A204.1 (cell line): Measurements from ENCODE around the gene HSPB7.
"Not testable (repeated sequence)": the region's sequence is repeated elsewhere in the genome, so short reads cannot be mapped to it uniquely, and the experiment has no call there.

Source experiments
- FAIRE-seq: peaks from 2 replicates; lab custom pipeline; 2012; peaks lifted over from hg19 to GRCh38; lab: Jason Lieb, UNC

The HSPB7 gene

DNA sequence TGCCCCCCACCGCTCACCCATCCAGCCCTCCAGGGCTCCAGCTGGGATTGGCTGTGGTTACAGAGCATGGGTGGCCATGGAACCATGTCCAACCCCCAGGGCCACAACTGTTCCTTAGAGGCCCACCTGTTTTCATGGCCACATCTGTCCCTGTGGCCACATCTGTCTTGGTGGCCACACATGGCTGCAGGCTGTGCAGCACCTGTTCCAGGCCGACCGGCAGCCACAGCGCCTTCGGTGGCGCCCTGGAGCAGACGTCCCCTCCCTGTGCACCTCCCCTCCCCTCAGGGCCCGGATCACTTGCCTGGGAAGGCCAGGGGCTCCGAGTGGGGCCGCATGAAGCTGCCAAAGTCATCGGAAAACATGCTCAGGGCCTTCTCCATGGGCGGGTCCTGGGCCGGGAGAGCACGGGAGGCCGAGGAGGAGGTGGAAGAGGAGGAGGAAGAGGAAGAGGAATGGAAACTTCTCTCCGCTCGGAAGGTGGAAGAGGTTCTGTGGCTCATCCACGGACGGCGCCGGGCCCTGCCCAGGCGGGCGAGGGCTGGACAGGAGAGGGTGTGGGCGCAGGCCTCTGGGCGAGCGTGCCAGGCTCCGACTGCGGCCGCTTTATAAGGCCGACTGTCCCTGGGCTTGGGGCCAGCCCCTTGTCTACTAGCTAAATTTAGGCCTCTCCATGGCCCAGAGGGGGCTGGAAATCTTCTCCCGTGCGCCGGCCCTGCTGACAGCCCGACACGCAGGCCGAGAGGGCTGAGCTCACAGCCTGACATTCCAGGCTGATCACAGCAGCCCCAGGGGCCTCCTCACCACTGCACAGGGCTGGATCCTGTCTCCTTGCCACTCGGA is at the start of gene HSPB7:
TSS of gene HSPB7 (minus strand) at position 583 of the 843 bp plus-strand sequence. CDS start at position 503, 80 bp downstream.
- no peak for FAIRE-seq

DNA sequence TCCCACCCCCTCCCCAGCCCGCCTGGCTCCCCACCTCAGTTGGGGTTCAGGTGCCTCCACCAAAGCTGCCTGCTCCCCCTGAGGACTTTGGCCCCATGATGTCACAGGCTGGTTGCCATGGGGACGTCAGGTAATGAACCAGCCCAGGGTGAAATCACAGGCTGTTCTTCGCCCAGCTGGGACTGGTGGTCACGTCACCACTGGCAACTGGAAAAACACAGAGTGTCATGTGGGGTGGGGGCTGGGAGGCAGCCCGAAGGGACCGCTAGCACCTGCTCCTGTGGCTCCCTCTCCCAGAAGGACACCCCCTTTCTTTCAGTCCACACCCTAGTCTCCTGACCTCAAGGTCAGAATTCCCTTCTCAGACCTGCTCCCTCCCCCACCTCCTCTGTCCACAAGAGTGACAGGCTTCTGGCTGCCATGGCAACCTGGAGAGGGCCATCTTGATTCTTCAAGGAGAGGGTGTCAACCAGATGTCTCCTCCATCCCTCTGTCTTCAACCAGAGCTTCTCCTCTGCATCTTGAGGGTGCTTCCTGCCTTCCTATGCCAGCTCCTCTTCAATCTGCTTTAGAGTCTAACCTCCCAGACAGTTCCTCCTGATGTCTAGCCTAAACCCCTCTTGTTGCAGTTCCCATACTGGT is 49.4 kb upstream of the HSPB7 start:
- no peak for FAIRE-seq

DNA sequence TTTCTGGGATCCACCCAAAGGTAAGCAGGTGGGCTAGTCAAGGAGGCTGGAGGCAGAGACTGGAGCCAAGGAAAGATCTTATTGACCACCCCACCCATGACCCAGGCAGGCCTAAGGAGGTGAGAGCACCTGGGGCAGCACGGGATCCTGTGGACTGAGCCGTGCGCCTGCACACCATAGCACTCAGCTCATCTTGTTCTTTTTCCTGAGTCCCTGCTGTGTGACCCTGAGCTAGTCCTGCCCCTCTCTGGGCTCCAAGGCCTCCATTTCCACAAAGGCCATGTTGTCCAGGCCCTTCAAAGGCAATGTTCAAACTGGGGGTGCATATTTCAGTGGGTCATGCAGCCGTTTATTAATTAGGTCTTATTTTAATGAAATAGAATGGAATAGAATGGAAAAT is 48.4 kb upstream of the HSPB7 start:
- no peak for FAIRE-seq

DNA sequence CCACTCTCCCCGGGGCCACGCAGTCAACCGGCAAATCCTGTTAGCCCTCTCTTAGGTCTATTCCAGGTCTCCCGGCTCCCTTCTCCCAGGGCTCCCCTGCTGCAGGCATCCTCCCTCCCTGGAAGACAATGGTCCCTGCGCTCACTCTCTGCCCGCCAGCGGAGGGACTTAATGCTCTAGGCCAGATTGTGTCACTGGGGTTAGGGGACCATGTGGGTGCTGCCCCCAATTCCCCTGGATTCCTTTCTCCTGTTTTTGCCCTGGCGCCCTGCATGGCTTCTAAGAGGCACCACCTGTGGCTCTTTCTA is 47.4 kb upstream of the HSPB7 start:
- FAIRE-seq: no peak

DNA sequence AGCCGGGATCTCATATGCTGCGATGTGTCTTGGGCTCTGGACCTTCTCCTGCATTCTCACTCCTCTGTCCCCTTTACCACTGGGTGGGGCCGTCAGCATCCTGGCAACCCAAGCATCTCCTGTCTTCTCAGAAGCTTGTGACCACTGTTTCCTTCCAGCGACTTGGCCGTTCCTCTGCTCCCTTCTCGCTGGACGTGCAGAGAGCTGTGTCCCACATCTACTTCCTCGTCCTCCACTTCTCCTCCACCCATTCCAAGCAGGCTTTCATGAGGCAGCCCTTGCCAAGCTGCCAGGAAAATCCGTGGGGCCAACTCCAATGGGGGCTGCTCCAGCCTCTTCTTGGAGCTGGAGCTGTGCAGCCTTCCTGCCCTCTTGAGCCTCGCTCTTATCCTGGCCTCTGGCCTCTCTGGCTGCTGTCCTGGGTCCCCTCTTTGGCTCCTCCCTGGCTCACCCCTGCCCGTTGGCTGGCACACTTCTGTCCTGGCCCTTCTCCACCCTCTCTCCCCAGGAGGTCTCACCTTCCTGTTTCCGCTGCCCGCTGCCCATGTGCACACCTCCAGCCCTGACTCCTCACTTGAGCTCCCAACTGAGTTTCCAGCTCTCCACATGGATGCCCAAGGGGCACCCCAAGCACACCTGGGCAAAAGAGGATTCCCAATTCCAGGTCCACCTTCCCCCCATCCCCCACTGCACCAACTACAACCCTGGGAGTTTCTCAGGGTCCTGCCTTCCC is 46.9 kb upstream of the HSPB7 start:
- no peak for FAIRE-seq

DNA sequence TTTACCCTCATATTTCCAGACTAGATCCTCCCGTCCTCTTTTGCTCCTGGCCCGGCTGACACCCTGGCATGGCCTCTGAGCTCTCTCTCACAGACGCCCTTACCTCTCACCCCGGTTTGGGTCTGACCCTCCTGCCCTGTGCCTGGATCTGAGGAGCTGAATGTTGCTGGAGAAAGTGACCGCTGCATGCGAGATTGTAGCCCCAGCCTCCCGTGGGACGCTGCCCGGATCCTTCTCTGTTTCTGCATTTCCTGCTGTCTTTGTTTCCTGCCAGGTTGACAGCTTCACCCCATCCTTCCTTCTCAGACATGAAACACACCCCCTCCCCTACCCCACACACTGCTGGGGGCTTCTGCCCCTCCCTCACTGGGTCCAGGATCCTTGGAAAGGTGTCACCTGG is 46.1 kb upstream of the HSPB7 start:
- no peak for FAIRE-seq

DNA sequence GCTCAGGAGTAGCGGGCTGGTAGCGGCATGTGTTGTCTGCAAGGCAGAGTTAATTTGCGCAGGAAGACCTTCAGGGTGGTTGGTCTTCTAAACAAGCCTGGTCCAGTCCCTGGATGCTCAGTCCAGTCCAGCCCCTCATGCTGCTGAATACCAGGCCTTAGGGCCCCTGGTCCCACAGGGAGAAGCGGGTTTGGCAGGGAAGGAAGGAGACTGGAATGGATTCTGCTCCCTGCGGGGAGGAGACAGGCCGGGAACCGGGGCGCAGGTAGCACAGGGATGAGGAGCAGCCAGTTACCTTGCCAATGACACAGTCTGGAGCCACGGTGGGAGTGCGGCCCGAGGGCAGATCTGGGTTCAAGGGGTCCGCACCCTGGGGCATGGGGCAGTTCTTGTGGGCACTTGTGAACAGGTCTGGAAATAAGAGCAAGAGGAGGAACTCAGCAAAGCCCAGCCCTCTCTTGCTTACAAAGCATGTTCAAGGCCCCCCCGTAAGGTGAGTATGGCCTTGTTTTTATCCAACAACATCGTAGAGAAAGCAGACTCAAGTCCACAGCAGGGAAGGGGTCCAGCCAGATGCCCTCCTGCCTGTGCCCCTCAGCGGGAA is 45.5 kb upstream of the HSPB7 start:
- FAIRE-seq: no peak

DNA sequence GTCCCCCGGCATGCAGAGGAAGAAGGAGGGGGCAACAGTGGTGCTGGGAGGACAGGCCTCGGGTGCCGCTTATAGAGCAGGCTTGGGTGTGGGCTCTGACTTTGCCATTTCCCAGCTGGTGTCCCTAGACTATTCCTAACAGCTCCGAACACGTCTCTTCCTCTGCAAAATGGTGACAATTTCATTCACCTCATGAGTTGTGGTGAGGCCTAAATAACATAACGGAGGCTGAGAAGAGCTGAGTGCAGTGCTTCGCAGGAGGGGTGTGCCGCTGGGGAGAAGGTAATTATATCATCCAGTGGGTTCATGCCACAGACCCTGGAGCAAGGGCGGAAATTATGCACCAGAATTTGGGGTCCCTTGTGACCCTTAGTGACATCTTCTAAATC is 44.8 kb upstream of the HSPB7 start:
- not testable (repeated sequence) for FAIRE-seq

DNA sequence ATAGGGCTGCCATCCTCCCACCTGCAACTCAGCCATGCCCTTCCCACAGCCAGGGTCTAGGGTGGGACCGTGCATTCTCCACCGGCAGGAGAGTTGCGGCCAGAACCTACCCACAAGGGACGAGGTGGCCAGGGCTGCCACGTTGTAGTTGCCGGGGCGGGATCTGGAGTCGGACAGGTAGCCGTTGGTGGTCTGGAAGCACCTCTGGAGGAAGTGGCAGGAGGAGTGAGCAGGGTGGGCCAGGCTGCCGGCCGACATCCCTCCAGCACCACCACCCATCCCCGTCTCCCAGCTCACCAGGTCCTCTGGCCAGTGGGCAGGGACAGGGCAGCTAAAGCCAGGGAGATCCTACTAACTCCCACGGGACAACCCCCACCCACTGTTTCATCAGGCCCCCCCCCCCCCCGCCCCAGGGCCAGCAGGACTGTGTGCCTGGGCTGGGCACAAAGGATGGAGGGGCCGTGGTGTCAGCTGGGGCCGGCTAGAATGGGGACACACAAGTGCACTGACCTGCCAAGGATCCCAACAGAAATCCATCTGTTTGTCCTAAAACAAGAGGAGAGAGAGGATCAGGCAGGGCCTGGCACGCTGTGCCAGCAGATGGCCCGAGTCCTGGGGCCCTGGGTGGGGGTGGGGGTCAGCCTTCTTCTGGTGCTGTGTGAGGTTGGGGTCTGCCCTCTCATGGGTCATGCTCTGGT is 44.3 kb upstream of the HSPB7 start:
- FAIRE-seq: not testable (repeated sequence)

DNA sequence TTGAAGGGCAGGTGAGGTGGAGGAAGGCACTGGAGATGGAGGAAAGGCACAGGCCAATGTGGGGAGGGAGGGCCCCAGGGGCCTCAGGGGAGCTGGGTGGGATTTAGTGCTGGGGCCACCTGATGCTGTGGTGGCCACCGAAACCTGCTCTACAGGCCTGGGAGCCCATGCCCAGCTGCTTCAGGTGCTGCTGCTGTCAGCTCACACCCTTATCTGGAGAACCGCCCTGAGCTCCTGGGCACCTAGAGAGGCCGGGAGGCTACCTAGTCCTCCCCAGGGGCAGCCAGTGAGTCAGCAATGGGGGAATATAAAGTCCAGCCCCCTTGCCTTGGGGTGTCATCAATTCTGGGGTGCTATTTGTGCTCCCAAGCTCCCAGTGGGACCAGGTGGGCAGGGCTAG is 43.4 kb upstream of the HSPB7 start:
- no peak for FAIRE-seq

DNA sequence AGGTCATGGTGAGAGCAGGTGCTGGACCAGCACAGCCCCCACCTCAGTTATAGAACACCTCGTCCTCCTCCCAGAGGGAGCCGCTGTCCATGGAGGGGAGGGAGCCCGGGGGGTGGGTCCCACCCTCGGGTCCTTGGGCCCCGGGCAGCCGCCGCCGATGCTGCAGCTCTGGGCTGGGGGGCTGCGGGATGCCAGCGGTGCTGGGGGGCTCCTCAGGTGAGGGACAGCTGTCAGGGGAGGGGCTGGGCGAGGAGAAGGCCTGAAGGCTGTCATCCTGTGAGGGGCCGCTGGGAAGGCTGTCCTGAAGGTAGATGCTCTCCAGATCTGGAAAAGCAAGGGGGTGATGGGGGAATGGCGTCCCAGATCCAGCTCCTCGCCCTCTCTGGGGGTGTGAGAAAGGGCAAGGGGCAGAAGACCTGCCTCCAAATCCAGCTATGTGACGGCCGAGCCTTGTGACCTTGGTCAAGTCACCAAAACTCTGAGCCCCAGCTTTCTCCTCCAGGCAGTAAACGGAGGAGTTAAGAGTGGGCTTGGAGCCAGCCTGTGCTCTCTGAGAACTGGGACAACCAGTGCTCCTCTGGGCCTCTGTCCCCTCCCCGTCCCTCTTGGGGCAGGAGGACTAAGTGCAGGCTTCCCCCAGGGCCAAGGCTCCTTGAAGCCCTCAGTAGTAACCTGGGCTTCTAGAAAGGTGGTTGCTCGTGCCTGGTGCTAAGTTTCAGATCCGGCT is 40.7 kb upstream of the HSPB7 start:
- not testable (repeated sequence) for FAIRE-seq

DNA sequence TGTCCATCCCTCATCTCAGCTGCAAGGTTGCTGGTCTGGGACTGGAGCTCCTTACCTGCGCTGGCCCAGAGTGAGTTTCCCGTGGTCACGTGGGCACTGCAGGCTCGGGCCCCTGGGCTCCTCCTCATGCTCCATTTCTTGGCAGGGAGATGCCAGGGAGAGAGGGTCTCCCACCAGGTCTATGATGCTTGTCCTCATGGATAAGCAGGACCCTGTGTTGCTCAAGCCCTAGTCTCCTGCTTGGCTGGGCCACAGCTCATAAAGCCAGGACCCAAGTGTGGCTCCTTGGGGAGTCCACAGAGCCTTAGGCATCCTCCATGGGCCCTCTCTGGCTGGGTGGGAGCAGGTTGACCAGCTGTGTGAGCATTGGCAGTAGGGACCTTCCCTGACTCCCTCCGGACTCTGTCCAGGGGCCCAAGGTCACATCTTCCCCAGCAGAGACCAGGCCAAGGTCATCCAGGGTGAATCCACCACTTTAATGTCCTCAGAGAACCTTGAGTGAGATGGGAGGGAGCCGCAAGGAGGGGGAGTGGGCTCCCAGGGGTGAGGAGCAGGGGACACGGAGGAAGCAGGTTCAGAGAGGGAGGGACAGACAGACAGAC is 39.6 kb upstream of the HSPB7 start:
- not testable (repeated sequence) for FAIRE-seq

DNA sequence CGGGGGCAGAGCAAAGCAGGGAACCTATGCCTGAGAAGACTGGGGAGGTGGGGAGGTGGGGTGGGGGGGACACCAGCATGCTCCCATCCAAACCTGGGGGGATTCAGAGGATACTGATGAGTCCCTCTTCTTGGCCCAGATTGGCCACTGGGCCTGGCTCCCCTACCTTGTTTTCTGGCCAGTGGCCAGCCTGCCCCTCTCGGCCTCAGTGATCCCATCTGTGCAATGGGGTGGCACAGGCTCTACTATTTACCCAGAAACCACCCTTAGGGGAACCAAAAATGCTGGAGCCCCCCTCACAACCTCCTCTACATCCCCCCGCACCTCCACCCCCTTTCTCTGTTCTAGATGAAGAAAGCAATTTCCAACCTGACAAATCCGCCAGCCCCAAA is 38.7 kb upstream of the HSPB7 start:
- not testable (repeated sequence) for FAIRE-seq

DNA sequence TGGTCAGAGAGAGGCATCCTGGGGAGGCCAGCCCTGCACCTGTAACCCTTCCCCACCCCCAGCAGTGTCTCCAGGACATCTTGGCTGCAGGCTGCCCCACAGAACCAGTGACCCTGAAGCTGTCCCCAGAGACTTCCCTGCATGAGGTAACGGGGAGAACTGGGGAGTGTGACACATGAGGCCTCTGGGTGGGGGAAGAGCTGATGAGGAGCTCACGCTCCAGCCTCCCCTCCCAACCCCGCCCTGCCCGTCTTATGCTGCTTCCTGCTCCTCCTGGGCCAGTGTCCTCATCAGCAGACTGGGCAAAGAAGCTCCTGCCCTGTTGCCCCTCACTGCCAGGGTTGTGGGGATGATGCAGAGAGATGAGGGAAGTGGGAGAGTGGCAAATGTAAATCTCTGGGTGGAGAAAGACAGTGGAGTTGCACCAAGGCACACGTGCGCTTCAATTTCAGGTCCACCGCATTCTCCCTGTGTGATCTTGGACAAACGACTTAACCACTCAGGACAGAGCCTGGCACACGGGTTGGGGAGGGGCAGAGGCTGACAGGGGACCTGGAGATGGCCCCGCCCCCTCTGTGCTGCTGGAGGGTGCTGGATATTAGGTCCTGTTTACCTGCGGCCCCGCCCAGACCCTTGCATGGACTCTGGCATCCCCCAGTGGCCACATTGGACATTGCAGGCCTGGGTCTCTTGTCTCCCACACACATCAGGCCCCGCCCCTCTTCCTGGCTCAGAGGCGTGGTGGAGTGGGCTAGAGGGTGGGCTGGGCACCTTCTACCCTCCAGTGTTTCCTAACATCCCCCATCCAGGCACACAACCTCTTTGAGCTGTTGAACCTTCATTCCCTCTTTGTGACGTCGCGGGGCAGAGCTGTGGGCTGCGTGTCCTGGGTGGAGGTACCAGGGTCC is 38.0 kb upstream of the HSPB7 start:
- no peak for FAIRE-seq

DNA sequence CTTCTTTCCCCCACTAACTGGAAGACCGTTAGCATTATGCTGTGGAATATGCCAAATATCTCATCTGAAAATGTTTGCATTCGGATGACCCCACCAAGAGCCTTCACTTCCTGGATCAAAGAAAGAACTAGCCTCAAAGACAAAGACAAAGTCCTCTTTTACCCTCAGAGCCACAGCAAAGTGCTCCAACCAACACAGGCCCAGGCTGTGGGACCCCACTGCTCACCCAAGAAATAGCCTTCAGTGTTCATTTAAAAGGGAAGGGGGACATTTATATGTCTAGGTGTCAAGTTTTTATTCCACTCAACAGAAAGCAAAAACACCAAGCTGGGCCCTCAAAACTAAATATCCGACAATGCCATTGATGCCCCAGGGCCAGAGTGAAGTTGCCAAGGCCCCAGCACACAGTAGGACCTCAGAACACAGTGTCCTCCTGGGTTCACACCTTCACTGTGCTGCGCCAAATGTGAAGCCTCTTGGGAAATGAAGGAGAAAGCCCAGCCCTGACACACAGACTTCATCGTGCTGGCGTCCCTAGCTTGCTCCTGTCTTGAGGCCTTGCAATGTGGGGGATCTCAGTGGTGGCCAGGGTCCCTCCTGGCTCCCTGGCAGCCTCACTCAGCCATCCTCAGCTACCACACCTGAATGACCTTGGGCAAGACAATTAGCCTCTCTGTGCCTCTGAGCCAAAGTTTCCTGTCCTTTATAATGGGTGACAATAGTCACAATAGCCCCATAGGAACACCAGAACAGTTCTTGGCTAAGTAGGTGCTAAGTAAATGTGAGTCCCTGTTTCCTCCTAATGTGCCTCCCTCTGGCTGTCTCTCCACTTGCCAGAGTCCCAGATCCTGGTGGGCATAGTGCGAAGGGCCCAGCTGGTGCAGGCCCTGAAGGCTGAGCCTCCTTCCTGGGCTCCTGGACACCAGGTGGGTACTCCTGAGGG is 37.0 kb upstream of the HSPB7 start:
- no peak for FAIRE-seq

DNA sequence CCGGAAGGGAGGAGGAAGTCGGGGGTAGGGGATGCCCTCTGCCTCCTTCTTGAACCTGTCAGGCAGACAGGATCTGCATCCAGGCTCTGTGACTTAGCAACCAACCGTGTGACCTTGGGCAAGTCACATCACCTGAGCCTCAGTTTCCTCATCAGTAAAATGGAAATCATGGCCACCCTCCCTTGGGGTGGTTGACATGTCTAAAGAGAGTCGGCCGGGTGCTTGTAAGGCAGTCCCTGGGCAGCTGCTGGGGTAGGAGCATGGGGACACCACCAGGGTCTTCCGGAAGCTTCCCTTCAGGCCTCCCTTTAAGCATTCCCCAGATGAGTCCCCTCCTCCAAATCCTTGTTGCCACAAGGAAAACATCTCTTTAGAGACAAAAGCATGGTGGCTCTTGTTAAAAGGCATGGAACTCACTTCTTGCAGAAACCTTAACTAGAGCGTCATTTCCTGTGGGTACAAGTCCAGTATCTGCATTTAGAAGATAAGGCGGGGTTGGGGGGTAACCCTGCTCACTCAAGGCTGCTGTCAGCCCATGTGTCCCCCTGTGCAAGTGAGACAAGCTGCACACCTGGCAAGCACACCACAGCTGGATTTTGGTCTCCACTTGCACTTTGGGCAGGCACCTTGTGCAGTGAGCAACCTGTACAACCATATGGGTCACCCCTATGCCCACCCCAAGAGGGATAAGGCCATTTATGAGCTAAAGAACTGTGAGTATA is 36.1 kb upstream of the HSPB7 start:
- FAIRE-seq: no peak

DNA sequence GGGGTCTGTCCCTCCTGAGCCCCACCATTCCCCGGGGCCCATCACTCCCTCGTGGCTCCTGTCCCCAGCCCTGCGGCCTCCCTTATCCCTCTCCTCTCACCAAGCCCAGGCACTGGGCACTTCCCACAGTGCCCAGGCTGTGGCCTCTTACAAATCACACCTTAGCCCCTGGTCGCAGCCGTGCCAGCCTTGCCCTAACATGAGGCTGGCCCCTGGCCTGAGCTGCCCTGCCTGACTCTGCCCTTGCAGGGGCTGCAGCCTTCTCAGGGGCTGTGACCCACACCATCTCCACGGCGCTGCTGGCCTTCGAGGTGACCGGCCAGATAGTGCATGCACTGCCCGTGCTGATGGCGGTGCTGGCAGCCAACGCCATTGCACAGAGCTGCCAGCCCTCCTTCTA is 34.1 kb upstream of the HSPB7 start:
- not testable (repeated sequence) for FAIRE-seq

DNA sequence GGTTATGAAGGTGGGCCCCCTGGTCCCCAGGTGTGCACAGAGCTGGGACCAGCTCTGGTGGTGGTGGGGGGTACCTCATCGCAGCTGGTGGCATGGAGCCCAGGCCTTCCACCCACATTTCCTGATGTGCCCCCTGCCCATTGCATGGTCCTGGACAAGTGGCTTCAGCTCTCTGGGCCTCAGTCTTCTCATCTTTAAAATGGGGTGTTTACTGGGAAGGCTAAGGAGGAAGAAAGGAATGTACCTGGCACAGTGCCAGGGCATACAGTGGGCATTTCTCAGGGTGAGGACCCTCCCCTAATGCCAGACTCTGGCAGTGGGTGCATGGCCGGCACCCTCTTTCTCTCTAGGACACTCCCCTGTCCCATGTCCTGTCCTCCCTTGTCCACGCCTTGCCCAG is 33.2 kb upstream of the HSPB7 start:
- FAIRE-seq: no peak
